NT2/D1 (cell line): ENCODE results near the gene DOCK6.

ENCODE experiments used
- SUZ12 ChIP-seq: IDR thresholded peaks from 2 replicates; pipeline ENCODE4 v1.6.1; 2011; ENCODE audit not compliant: insufficient read length, insufficient read depth; ENCODE audit errors: extremely low read depth
- YY1 ChIP-seq: IDR thresholded peaks from 2 replicates; pipeline ENCODE4 v1.6.1; 2011; ENCODE audit not compliant: insufficient read length, insufficient read depth
- ZNF274 ChIP-seq: IDR thresholded peaks from 2 replicates; pipeline ENCODE4 v1.6.1; 2011; ENCODE audit warnings: mild to moderate bottlenecking, low read depth, low read length

GRCh38 chr19:11230621-11231386 is 31.5 kb downstream of the DOCK6 start:
- TF ChIP-seq YY1 (no peak), ZNF274 (no peak), SUZ12 (no peak)
